HG03575 (cell line): Measurements from ENCODE around the gene PLXND1.
"Not testable (repeated sequence)": the region's sequence is repeated elsewhere in the genome, so short reads cannot be mapped to it uniquely, and the experiment has no call there.

Experiments used
- ATAC-seq: cut with Tn5 transposase; IDR thresholded peaks from one replicate; pipeline ENCODE4 v1.9.1; 2021; ENCODE audit not compliant: unreplicated experiment, insufficient number of reproducible peaks, low FRiP score; ENCODE audit errors: extremely low read depth

Gene PLXND1

DNA sequence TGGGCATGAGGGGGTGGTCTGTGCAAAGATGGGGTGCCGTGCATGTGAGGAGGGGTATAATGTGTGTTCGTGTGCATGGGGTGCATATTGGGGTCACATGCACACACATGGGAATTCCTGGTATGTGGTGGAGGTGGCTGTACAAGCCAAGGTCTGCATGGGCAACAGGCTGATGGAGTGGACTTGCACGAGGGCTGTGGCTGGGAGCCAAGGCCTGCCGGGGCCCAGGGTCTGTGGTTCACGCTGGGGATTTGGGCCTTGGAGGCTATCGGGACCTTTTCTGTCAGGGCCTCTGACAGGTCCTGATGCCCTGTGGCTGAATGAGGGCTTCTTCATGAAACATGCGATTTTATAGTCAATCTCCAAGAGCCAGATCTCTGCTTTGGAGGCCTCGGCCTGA is 9.8 kb upstream of the PLXND1 start:
- ATAC-seq: no peak

DNA sequence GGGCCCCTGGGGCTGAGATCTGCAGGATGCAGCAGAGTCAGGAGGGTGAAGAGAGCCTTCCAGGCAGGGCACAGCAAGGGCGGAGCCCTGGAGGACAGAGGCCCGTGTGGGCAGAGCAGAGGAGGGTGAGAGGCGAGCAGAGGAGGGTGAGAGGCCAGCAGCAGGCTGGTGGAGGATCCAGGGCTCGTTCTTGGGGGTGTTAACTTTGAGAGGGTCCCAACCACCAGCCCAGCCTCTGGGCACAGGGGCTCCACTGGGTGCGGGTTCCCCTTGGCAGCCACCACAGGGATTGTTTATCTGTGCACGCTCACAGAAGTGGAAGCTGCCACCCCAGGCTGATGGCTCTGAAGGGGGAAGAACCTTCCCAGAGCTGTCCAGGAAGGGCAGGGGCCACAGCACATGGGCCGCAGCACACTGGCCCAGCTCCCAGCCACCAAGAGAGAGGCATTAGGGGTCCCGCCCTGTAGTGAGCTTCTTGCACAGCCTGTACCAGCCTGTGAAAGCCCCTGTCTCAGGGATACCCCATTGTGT is 9.3 kb upstream of the PLXND1 start:
- no peak for ATAC-seq

DNA sequence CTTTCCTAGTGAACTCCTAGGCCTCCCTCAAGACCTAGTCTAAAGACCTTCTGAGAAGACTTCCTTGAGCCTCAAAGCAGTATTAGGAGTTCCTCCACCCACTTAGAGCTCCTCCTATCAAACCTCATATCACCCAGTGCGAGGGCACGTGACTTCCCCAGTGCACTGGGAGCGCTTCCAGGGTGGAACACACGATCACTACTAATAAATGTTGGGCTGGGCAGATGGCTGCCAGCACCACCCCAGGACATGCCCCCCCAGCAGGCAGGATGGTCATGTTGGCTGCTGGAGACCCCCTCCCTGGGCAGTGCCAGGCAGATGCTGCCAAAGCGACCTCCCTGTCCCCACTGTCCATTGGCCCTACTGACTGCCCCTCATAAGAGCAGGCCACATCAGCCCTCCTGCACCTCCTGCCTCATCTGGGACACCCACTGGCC is 8.5 kb upstream of the PLXND1 start:
- ATAC-seq: no peak

DNA sequence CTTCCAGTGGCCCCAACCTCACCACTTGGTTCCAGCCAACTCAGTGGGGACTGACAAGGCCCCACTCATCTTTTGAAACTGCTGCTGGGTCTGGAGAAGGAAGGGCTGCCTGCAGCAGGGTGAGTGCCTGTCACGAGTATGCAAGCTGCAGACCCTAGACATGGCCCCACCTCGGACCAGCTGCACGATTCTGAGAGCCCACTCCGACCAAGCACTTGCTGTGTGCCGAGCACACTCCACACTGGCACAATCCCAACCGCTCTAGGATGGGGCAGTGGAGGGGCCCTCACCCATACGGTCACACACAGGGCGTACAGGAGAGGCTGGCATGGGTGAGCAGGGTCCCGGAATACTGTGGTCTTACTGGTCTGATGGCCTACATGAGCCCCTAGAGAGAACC is 8.0 kb upstream of the PLXND1 start:
- ATAC-seq: no peak

DNA sequence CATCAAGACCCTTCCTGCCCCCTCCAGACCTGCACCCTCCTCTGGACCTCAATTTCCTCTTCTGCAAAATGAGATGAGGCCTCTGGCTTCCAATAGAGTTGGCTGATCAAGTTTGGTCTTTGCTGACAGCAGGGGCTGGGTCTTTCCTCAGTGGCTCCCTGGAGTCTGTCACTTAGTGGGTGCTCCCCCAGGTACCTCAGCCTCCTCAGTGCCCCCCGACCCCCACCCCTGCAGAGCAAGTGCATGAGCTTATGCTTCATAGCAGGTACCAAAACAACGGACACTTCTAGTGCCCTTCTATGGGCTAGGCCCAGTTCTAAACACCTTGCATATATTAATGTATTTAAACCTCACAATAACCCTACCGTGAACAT is 6.9 kb upstream of the PLXND1 start:
- ATAC-seq: no peak

DNA sequence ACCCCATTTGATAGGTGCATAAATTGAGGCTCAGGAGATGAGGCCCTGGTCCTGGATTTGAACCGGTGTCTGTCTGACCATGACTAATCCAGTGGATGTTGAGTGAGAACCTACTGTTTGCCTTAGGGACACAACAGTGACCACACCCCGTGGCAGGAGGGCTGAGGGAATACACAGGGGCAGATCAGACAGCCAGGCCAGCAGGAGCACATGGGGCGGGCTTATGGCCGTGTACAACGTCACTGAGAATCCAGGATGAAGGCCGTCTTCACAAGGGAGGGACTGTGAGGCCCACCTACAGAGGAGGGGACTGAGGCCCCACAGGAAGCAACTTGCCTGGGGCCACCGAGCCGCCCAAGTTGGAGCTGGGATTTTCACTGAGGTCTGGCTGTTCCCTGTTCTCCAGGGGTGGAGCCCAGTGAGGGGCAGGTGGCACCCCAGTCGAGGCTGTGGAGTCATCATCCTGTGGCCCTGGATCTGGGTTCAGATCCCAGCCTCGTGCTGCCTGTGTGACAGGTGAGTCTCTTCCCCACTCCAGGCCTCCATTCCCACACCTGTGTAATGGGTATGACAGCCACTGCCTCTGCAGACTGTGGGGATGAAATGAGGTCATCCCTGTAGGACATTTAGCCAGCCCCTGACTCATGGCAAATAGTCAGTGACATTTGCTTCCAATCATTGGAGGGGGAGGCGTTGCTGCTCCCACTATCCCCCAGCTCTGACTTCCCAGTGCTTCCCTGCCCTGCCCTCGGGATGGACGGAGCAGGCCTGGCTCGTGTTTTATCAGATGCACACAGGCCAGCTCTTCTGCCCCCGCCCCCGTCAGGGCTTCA is 6.3 kb upstream of the PLXND1 start:
- ATAC-seq: no peak

DNA sequence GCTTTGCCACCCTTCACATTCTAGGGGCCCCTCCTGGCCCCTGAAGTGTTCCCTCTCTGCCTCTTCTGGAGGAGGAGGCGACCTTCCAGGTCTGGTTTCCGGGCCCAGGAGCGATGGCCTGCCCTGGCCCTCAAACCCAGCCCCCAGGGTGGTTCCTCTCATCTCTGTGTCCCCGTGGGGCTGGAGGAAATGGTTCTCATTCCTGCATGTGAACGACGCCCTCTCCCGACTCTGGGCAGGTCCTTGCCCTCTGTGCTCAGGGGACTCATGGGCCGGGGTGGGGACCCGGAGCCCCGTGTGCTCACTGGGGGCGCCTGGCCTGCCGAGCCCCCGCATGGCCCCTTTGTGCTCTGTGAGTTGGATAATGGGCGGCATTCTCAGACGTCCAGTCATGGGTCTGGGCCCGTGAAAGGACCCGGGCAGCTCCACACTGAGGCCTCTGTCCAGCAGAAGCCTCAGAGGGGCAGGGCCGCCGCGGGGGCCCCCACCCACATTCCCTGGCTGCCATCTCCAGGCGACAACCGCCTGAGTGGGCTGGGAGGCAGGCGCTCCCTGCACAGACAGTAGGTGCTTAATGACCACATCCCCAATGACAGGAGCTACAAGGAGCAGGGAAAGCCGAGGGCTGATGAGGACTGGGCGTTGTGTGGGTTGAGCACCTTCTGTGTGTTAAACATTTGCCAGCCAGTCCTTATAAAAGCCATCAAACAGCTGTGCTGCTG is 5.5 kb upstream of the PLXND1 start:
- ATAC-seq: no peak

DNA sequence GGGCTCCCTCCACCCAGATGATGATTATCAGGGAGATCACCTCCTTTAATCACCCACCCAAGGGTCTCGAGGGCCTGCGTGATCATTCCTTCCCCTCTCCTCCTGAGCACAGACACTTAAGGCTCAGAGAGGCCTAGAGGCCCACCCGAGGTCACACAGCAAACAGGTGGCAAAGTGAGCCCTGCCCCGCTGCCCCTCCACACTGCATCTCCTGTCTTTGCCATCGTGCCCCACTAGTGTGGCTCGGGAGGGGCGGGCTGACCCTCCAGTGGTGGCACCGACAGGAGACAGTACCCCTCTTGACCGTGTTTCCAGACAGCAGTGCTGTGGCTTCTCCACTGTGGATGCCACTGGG is 4.9 kb upstream of the PLXND1 start:
- no peak for ATAC-seq

DNA sequence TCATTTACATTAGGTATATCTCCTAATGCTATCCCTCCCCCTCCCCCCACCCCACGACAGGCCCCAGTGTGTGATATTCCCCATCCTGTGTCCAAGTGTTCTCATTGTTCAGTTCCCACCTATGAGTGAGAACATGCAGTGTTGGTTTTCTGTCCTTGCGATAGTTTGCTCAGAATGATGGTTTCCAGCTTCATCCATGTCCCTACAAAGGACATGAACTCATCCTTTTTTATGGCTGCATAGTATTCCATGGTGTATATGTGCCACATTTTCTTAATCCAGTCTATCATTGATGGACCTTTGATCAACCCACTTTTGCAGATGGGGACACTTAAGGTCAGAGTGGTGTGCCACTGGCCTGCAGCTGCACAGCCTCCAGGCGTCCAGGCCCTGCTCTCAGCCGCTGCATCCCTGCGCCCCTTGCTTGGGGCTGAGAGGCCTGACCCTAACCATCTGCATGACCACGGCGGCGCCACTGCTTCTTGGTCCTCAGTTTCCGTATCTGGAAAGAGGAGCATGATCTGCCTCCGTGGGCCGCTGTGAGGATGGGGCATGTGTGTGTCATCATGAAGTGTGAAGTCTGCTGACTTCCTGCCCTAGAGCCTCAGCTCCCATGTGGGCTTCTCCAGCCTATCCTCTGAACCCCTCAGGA is 4.4 kb upstream of the PLXND1 start:
- ATAC-seq: not testable (repeated sequence)

DNA sequence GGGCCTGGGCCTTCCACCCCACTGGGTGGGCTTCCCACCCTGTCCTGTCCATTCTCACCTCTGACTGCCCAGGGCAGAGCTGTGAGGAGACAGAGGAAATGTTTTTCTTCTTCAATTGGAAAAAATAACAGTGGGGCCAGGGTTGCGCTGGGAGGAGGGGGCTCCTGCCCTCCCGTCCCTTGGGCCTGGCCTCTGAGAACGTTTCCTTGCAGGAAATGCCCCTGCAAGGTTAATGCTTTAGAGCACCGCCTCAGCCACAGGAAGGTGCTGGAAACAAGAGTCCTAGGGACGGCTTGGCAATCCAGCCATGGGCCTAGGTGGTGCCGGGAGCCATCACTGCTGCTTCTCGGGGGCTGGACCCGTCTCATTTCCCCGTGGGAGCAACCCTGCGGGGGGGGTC is 3.8 kb upstream of the PLXND1 start:
- no peak for ATAC-seq

DNA sequence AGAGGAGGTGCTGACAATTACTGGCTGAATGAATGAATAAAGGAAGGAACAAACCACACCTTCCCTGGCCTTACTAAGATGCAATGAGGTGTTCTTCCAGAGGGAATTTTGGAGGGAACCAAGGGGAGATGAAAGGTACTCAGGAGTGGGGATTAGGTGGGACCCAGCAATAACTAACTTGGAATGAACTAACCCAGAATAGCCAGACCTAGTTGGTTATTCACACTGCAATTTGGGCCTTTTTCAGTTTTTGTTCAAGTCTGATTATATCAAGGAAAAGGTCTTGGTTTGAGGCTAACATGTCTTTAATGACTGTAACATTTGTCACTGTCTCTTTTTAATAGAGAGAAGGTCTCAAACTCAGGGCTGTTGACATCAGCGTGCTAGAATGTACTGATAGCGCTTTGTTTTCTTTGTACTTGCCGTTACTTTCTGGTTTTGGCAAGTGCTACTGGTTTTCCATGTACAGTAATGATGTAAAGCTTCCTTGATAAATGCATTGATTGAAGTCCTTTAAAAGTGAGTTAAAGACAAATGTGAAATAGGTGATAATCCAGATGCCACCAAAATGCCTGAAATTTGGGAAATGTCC is 3.2 kb upstream of the PLXND1 start:
- ATAC-seq: no peak

DNA sequence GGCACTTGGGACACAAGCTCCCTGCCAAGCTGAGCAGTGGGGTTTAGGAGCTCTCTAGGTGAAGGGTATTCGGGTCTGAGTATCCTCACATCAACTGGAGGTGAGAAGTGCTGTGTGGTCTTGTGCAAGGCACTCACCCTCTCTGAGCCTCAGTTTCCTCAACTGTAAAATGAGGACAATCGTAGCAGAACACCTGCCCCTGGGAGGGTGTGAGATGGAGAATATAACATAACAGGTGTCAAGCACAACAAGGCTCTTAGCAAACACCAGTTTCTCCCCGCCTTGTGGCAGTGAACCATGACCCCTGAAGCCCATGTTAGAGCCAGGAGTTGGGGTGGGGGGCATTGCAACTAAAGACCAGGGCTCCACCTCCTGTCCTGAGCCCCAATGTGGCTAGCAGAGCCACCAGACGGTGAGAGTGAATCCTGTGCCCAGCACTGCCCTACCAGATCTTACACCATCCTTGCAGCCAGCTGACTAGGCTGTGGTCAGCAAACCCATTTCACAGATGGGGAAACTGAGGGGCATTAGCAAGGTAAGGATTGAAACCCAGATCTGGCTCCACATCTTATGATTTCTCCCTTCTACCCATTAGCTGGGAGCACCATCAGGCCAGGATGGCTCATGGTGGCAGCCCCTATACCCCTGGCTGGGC is 2.6 kb upstream of the PLXND1 start:
- ATAC-seq: no peak

DNA sequence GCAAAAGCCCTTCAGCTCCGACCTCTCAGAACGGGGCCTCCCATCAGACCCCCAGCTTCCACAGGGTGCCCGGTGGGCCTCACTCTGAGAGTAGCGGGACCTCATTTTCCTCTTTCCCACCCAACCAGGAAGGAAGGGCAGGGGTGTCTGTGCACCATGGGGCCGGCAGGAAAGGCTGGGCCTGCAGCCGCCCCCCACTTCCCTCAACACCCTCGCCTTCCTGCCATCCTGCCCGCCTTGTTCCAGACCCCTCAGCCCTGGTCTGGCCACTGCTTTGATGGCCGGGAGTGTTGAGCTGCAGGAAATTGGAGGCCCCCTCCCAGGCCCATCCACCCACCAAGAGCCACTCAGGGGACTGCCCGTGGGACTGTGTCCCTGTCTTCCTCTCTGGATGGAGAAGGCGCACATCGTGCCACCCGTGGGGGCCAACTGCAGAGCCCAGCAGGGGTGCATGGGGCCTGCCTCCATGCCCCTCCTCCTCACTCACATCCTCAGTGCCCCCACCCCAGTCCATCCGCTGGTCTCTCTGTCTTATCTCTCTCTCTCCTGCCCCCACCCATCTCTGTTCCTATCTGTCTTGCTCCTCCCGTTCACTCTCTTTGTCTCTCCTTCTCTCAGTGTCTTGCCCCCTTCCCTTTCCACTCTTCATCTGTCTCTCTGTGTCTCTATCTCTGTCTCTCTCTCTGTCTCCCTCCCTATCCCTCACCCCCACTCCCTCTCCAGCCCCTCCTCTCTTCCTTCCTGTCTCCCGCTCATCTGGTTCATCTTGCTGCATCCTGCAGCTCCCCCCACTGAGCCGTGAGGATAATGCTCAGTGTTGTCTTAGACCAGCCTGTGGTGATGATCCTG is 1.8 kb upstream of the PLXND1 start:
- ATAC-seq: no peak

DNA sequence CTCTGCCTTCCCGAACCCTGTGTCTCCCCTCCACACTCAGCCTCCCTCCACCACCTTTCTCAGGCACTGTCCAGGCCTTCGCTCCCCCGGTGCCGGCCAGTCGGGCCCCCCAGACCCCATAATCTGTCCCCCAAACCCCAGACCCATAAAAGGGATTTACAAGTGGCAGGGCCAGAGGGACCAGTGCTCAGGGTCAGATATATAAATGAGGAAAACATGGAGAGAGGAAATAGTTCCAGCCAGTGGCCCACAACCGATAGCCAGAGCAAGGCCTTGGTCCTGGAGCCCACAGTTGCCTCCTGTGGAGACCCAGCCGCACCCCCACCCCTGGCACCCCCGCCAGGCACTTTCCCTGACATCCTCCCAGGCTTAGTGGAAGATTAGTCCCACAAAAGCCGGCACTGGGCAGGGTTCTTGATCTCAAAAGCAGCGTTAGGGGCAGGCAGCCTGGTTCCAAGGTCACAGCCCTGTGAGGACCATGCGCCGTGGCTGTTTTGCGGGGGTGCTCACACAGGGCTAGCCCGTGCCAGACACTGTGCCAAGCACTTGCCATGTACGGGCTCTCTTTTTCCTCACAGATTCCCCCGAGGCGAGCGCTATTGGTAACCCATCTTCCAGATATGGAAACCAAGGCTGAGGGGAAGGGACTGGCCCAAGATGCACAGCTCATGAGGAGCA is 1.1 kb upstream of the PLXND1 start:
- no peak for ATAC-seq

DNA sequence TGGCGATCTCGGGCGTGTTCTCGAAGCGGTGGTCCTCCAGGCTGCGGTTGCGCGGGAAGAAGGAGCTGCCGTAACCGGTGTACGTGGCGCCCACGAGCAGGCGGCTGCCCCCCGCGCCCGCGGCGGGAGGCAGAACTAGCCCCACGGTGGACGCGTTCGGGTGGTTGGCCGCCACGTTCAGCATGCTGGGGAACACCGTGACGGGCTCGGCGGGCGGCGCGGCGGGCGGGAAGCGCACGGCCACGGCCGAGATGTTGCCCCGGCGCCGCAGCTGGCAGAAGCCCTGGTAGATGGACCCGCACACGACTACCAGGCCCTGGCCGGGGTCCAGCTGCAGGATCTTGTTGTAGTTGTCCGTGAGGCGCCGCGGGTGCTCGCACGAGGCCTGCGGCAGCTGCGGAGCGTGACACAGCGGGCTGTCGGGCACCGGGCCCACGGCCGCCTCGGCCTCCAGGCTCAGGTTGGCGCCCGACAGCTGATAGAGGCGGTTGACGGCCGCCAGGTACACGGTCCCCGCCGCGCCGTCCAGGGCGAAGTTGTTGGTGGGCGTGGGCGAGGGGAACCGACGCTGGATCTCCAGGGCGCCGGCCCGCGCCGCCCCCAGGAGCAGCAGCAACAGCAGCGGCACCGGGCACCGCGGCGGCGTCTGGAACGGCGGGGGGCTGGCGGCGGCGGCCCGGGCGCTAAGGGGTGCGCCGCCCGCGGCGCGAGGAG is 397 bp downstream of the PLXND1 start:
- no peak for ATAC-seq

DNA sequence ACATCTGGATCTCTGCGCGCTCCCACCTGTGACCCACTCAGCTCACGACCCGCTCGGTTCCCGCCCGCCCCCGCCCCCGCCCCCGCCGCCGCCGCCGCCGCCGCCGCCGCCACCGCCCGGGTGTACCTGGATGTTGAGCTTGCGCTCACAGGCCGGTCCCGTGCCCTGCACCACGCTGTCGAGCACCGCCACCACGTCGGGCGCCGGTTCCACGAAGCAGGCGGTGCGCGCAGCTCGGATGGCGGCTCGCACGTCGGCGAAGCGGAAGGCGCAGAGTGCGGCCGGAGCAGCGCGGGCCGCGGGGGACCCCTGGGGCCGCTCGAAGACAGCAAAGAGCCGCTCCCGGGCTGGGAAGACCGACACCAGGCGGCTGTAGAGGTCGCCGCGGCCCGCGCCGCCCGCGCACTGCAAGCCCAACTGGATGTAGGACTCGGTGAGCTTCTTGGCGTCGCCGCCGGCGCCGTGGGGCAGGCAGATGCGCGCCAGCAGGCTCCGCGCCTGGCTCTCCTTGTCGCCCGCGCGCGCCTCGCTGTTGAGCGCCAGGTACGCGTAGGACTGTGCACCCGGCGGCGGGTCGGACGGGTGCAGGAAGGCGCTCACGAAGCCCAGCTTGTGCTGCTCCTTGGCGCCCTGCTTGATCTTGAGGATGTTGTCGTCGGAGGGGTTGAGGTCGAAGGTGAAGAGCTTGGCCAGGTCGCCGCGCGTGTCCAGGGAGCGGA is 1.1 kb downstream of the PLXND1 start:
- no peak for ATAC-seq

DNA sequence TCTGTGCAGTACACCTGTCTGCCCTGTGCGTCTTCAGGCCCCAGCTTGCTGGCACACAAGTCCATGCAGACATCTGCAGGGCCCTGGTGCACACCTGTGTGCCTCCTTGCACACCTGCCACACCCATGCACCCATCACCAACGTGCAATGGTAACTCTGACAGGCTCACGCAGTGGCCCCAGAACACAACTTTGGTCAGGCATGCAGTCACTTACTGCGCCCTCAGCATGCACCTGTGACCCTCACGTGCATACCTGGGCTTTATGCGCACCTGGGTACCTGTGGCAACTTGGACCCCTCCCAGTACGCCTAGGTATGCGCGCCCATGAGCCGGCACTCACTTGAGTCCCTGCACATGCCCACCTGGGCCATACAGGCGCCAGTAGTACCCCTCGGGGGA is 1.7 kb downstream of the PLXND1 start:
- no peak for ATAC-seq
